Limb (tissue), 2 donors: ENCODE results near the gene OFD1.

ENCODE experiments used
- DNase-seq, 2 donors: peaks; one replicate each; pipeline ENCODE4 v3.0.0-alpha.2; 2016; ENCODE audit errors: extremely low spot score in 2 of 2

Gene OFD1

GRCh38 chrX:13750812-13751211 lies 16.3 kb downstream of the OFD1 start:
- no peak for DNase-seq

GRCh38 chrX:13752141-13752540 lies 17.6 kb downstream of the OFD1 start:
- DNase-seq = no peak

- DNase-seq = no peak
Measured at GRCh38 chrX:13752646-13753045, 18.1 kb downstream of the OFD1 start.

- DNase-seq = no peak
Measured at GRCh38 chrX:13754765-13755164, 20.2 kb downstream of the OFD1 start.

- no peak for DNase-seq
Measured at GRCh38 chrX:13755254-13755653, 20.7 kb downstream of the OFD1 start.

- DNase-seq = no peak
Measured at GRCh38 chrX:13756381-13756780, 21.8 kb downstream of the OFD1 start.

GRCh38 chrX:13759152-13759718 lies 24.7 kb downstream of the OFD1 start:
- DNase-seq = no peak

GRCh38 chrX:13760426-13760825 lies 25.9 kb downstream of the OFD1 start:
- no peak for DNase-seq

- DNase-seq = no peak
Measured at GRCh38 chrX:13761606-13762414, 27.3 kb downstream of the OFD1 start.

- no peak for DNase-seq
Measured at GRCh38 chrX:13763489-13763888, 28.9 kb downstream of the OFD1 start.

GRCh38 chrX:13764281-13764680 lies 29.7 kb downstream of the OFD1 start:
- DNase-seq = no peak

GRCh38 chrX:13764765-13765164 lies 30.2 kb downstream of the OFD1 start:
- no peak for DNase-seq

GRCh38 chrX:13768939-13769338 lies 34.4 kb downstream of the OFD1 start:
- no peak for DNase-seq

- no peak for DNase-seq
Measured at GRCh38 chrX:13770013-13770535, 35.5 kb downstream of the OFD1 start.

GRCh38 chrX:13774696-13775095 lies 40.1 kb downstream of the OFD1 start:
- DNase-seq = no peak

- DNase-seq = no peak
Measured at GRCh38 chrX:13775837-13776236, 41.3 kb downstream of the OFD1 start.

GRCh38 chrX:13776387-13776786 lies 41.8 kb downstream of the OFD1 start:
- DNase-seq = no peak

- DNase-seq = no peak
Measured at GRCh38 chrX:13778916-13779315, 44.4 kb downstream of the OFD1 start.

- DNase-seq = no peak
Measured at GRCh38 chrX:13780868-13781427, 46.4 kb downstream of the OFD1 start.

- DNase-seq = no peak
Measured at GRCh38 chrX:13786048-13786447, 51.5 kb downstream of the OFD1 start.

GRCh38 chrX:13790206-13791131 lies 55.9 kb downstream of the OFD1 start:
- no peak for DNase-seq

- no peak for DNase-seq
Measured at GRCh38 chrX:13791145-13791544, 56.6 kb downstream of the OFD1 start.
